Thoracic aorta (tissue), 2 donors: ENCODE results near the gene HS6ST3. TPM values are rescaled to one million over a fixed set of nuclear protein-coding genes. Genes with fewer than 3 reads are reported as not detected.

ENCODE experiments used
- ATAC-seq: fragments of 150-250 bp; one replicate; pipeline ENCODE4 v1.8.0; 2017; ENCODE audit warnings: low read depth; ENCODE audit not compliant: insufficient number of reproducible peaks, low FRiP score
- DNase-seq: peaks from one replicate; pipeline ENCODE4 v3.0.0-alpha.2; 2020; ENCODE audit warnings: low spot score
- H3K27ac ChIP-seq, 2 donors: fragments of 200-600 bp; sonication (generic); 1 replicate in 1 of 2; 2 replicates in 1 of 2; pipeline ENCODE4 v1.5.1; 2016; ENCODE audit warnings: mild to moderate bottlenecking in 2 of 2, moderate library complexity in 2 of 2
- H3K27me3 ChIP-seq: fragments of 200-600 bp; sonication (generic); replicated peaks from 2 replicates; pipeline ENCODE4 v1.6.0; 2016; ENCODE audit warnings: mild to moderate bottlenecking; ENCODE audit not compliant: insufficient read depth
- H3K36me3 ChIP-seq: fragments of 200-600 bp; sonication (generic); one replicate; pipeline ENCODE4 v1.5.1; 2016
- H3K4me1 ChIP-seq, 2 donors: fragments of 200-600 bp; sonication (generic); 1 replicate in 1 of 2; 2 replicates in 1 of 2; pipeline versions ENCODE4 v1.5.1 to v1.6.0; 2016; ENCODE audit warnings: low read depth in 2 of 2, mild to moderate bottlenecking in 1 of 2; ENCODE audit not compliant: control insufficient read depth in 1 of 2
- H3K4me3 ChIP-seq: fragments of 200-600 bp; sonication (generic); 2 replicates; pipeline ENCODE4 v1.5.1; 2016; ENCODE audit warnings: mild to moderate bottlenecking
- H3K9me3 ChIP-seq: fragments of 200-600 bp; sonication (generic); 2 replicates; pipeline ENCODE4 v1.5.1; 2016
- total RNA-seq, 2 donors: library from RNA; depleted of rRNA; stranded (reverse); fragments of >200 nt; gene quantifications; one replicate each; pipeline versions ENCODE4 v1.1.0 to v1.2.3, GENCODE V29; 2016
- TF ChIP-seq, protein P1 (sequence below): fragments of 200-600 bp; sonication (generic); IDR thresholded peaks from one replicate; pipeline ENCODE4 v1.5.1; 2019; ENCODE audit warnings: antibody characterized with exemption

HS6ST3 gene
- total RNA-seq, 2 donors from 2014 or later = 1.1 to 1.8 TPM

DNA sequence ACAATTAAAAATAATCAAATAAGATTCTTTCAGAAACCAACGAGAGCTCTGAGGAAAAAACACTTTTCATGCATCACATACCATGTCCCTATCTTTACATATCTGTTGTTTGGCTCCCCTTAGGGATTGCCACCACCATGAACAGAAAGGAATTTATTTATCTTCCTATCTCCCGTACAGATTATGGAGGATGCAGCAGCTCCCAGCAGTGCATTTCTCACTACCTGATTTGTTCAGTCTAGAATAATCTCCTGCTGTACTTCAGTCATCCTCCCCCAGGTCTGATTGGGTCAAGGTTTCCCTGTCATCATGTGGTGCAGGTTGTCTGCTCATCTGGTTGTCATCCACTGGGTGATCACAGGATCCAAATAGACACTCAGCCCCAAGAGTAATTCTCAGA lies 453.1 kb downstream of the HS6ST3 start:
- Histone ChIP-seq H3K36me3 (no peaks in the 10 kb centered on the region), H3K4me3 (no peak overlapping the region), H3K4me1 (no peaks in the 10 kb centered on the region), H3K9me3 (no peaks in the 10 kb centered on the region), H3K27me3 (no peaks in the 10 kb centered on the region), H3K27ac (no peak overlapping the region)
- no peak for DNase-seq
- TF ChIP-seq, protein P1, sequence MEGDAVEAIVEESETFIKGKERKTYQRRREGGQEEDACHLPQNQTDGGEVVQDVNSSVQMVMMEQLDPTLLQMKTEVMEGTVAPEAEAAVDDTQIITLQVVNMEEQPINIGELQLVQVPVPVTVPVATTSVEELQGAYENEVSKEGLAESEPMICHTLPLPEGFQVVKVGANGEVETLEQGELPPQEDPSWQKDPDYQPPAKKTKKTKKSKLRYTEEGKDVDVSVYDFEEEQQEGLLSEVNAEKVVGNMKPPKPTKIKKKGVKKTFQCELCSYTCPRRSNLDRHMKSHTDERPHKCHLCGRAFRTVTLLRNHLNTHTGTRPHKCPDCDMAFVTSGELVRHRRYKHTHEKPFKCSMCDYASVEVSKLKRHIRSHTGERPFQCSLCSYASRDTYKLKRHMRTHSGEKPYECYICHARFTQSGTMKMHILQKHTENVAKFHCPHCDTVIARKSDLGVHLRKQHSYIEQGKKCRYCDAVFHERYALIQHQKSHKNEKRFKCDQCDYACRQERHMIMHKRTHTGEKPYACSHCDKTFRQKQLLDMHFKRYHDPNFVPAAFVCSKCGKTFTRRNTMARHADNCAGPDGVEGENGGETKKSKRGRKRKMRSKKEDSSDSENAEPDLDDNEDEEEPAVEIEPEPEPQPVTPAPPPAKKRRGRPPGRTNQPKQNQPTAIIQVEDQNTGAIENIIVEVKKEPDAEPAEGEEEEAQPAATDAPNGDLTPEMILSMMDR = no peak
- ATAC-seq = no peak

DNA sequence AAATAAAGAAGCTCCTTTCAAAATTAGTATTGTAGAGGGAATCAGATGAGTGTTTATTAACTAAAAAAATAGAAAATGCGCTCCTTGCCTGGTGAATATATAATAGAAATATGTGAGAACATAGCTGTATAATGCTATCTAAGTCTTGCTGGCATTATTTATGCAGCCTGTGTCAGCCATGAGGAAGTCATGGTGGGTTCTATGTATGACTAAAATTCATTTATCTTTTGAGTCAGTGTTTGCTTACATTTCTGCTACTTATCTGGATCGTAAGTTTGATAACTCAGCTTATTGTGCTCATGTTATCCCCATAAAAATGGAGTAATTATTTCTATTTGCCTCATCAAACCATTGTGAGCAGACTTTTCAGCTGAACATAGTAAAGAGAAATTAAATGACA lies 455.1 kb downstream of the HS6ST3 start:
- no peak overlapping the region for H3K4me3 ChIP-seq
- TF ChIP-seq, protein P1 = no peak
- no peaks in the 10 kb centered on the region for H3K36me3 ChIP-seq
- no peak overlapping the region for H3K27ac ChIP-seq
- H3K4me1 ChIP-seq = no peaks in the 10 kb centered on the region
- DNase-seq (no peak), ATAC-seq (no peak)
- no peaks in the 10 kb centered on the region for H3K27me3 ChIP-seq
- no peaks in the 10 kb centered on the region for H3K9me3 ChIP-seq

DNA sequence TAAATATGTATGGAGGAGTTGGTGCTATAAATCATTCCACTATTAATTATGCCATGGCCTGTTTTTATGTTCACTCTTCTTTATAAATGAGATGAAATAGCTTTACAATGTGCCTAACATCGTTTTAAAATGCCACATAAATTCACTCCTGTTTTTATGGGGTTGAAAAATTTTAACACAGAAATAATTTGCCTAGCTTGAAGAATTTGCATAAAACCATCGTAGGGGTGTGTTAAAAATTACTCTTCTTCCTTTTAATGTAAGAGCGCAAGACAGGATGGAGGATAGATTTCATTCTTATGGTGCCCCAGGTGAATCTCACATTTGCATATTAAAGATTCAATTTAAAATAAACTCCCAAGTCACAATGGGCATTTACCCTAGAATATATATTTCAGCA lies 456.6 kb downstream of the HS6ST3 start:
- H3K27me3 ChIP-seq = no peaks in the 10 kb centered on the region
- no peaks in the 10 kb centered on the region for H3K36me3 ChIP-seq
- ATAC-seq (no peak), DNase-seq (no peak)
- no peak overlapping the region for H3K4me3 ChIP-seq
- TF ChIP-seq, protein P1 = no peak
- H3K9me3 ChIP-seq = no peaks in the 10 kb centered on the region
- H3K27ac ChIP-seq = no peak overlapping the region
- H3K4me1 ChIP-seq = no peaks in the 10 kb centered on the region

DNA sequence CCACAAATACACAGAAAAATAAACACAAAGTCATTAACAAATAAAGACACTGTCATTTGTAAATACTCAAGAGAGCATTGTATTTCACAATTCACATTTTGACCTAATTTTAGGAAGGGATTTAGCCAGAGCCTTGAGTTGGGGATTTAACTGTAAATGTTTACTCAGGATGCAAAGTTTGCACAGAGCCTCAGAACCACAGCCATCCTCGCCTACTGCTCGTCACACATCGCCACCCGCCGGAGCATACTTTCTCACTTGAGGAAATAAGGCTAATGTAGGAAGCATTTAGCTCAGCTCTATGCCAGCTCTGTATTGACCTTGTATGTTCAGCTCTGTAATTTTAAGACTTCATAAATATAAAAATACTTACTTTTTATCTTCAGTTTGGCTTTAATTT lies 461.6 kb downstream of the HS6ST3 start:
- TF ChIP-seq, protein P1 = no peak

GRCh38 chr13:96552559-96552958 lies 462.7 kb downstream of the HS6ST3 start:
- TF ChIP-seq, protein P1 = no peak
- DNase-seq (no peak), ATAC-seq (no peak)
- Histone ChIP-seq H3K4me3 (no peak overlapping the region), H3K9me3 (no peaks in the 10 kb centered on the region), H3K27ac (no peak overlapping the region), H3K27me3 (no peaks in the 10 kb centered on the region), H3K36me3 (no peaks in the 10 kb centered on the region), H3K4me1 (no peaks in the 10 kb centered on the region)

More for the DNA sequence above, 461.6 kb downstream of the HS6ST3 start:
- Histone ChIP-seq H3K27ac (no peak overlapping the region), H3K36me3 (no peaks in the 10 kb centered on the region), H3K4me1 (no peaks in the 10 kb centered on the region), H3K4me3 (no peak overlapping the region), H3K27me3 (no peaks in the 10 kb centered on the region), H3K9me3 (no peaks in the 10 kb centered on the region)
- no peak for DNase-seq
- no peak for ATAC-seq
